ENCODE measurements around the gene DGKI.

DGKI gene

DNA sequence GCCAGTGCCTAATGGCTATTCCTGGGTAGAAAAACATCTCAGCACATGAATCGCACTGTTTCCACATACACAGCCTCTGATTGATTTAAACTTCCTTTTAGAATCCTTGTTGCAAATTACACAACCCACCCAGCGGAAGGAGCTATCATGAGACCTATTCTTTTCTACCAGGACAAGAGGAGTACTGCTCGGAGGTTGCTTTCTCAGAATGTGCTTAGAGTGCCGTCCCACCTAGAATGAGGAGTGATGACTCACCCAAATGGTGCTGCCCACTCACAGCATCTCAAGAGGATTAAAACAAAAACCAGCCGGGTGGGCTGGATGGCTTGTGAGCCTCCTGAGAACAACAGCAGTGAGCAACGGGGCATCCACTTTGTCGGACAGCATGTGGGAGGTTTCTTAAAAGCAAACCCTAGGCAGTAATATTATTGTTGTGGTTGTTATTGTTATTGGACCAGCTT is 128.9 kb downstream of the DGKI start:
- TF ChIP-seq, protein P1, sequence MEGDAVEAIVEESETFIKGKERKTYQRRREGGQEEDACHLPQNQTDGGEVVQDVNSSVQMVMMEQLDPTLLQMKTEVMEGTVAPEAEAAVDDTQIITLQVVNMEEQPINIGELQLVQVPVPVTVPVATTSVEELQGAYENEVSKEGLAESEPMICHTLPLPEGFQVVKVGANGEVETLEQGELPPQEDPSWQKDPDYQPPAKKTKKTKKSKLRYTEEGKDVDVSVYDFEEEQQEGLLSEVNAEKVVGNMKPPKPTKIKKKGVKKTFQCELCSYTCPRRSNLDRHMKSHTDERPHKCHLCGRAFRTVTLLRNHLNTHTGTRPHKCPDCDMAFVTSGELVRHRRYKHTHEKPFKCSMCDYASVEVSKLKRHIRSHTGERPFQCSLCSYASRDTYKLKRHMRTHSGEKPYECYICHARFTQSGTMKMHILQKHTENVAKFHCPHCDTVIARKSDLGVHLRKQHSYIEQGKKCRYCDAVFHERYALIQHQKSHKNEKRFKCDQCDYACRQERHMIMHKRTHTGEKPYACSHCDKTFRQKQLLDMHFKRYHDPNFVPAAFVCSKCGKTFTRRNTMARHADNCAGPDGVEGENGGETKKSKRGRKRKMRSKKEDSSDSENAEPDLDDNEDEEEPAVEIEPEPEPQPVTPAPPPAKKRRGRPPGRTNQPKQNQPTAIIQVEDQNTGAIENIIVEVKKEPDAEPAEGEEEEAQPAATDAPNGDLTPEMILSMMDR (IDR thresholded peaks at IDR 0.05), result no peak

GRCh38 chr7:137717045-137717444 is 129.7 kb downstream of the DGKI start:
- TF ChIP-seq, protein P1 (IDR thresholded peaks at IDR 0.05), result no peak

GRCh38 chr7:137716061-137716460 is 130.7 kb downstream of the DGKI start:
- TF ChIP-seq, protein P1 (IDR thresholded peaks at IDR 0.05), result no peak

GRCh38 chr7:137715533-137715932 is 131.2 kb downstream of the DGKI start:
- TF ChIP-seq, protein P1 (IDR thresholded peaks at IDR 0.05), result no peak

DNA sequence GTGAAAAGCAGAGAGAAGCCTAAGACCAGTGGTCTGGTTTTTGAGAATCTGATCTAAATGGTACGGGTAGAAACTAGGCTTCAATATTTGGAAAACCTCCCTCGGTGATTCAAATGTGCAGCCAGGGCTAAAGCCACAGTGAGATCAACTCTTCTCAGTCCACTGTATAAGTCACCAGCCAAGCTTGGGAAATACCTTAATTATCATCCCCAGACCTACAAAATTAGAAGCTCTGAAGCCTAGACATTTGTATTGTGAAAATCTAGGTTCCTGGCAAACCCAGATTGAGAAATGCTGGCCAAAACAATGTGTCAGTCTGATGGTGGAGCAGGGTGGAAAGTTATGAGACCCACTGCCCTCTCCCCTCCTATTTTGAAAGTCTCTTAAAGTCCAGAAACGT is 131.7 kb downstream of the DGKI start:
- TF ChIP-seq, protein P1 (IDR thresholded peaks at IDR 0.05), result no peak

DNA sequence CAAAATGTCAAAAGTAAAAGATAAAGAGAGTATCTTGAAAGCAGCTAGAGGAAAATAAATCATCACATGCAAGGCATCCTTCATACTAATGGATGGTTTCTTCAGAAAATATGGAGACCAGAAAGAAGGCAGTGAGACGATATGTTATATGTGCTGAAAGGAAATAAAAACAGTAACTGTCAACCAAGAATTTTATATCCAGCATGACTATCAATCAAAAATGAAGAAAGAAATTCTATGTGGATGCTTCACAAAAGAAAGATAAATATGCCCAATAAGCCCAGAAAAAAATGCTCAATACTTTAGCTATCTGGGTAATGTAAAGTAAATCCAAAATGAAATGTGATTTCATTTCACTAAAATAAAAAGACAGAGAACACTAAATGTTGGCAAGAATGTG is 142.1 kb downstream of the DGKI start:
- TF ChIP-seq, protein P1 (IDR thresholded peaks at IDR 0.05), result no peak

- TF ChIP-seq, protein P1 (IDR thresholded peaks at IDR 0.05), result no peak
Observed at GRCh38 chr7:137703291-137704010, 143.3 kb downstream of the DGKI start.

Data from LNCAP (cell line).